ENCODE data around the gene UROC1.
A peak's percentile ranks its signal among the peaks of the same experiment; 100 is the strongest.

UROC1 gene

DNA sequence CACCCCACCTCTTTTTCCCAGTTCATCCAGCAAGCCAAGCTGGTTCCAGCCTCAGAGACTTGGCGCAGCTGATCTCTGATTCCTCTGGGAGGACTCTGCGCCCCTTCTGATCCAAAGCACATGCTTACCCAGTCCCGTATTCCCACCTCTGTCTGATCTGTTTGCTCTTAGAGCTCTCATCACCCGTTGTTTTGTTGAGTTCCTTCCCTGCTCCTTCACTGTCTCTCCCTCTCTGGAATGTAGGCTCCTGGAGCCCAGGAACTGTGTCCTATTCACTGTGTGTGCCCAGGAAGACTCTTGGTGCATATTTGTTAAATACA lies 40.6 kb downstream of the UROC1 start:
- FAIRE-seq, result no peak
- TF ChIP-seq POLR2AphosphoS5 (IDR thresholded peaks at IDR 0.05; ENCODE audit: low read depth, low read length) (no peak), TAF1 (IDR thresholded peaks at IDR 0.05; ENCODE audit: borderline replicate concordance, low read depth, low read length) (no peak), POLR2A (IDR thresholded peaks at IDR 0.05; ENCODE audit: low read depth, low read length) (no peak)
- DNase-seq (ENCODE audit: insufficient read length), result no peak

DNA sequence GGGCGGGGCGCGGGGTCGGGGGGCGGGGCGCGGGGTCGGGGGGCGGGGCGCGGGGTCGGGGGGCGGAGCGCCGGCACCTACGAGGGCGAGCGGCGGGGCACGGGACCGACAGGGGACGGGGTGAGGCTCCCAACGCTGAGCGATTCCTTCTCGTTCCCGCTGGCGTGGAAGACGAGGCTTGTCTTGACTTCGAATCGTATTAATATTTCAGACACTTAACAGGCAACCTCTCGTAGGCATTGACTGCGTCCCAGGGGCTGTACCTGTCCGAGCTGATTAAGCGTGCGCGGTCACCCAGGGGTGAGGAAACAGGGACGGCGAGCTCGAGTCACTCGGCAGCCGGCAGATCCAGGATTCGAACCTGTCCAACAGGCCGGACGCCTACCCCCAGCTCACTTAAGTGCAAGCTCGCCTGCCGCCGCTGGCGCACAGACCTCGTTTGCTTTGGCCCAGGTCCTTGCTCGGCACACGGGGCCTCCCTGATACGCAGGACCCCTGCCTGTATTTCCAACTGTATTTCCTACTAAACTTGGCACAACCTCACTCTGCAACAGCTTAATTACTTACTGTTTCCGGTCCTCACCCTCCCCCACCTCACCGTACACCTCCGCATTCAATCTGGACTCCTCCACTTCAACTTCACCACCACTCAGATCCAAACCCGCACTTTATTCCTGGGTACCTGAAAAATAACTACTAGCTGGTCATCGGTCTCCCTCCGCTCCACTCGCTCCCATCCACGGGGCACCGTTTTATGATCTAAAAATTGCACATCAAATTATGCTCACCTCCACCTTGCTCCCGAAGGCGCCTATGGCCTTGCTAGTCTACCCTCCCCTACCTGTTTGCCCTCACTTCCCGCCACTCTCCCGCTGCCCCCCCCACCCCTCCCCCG lies 41.2 kb downstream of the UROC1 start:
- DNase-seq (ENCODE audit: insufficient read length), result no peak

GRCh38 chr3:126475413-126476114 lies 42.0 kb downstream of the UROC1 start, which contains the start of gene ZXDC:
TSS of gene ZXDC (minus strand) at chr3:126475891. CDS start at chr3:126475865, 26 bp downstream.
- DNase-seq (ENCODE audit: insufficient read length) (peak; percentile 100), FAIRE-seq (peak; percentile 99)
- TF ChIP-seq POLR2AphosphoS5 (IDR thresholded peaks at IDR 0.05; ENCODE audit: low read depth, low read length) (no peak; the same call in 1 of the 2 replicates), TAF1 (IDR thresholded peaks at IDR 0.05; ENCODE audit: borderline replicate concordance, low read depth, low read length) (peak; percentile 13; the same call in 1 of the 2 replicates), POLR2A (IDR thresholded peaks at IDR 0.05; ENCODE audit: low read depth, low read length) (peak; percentile 77; the same call in 1 of the 2 replicates)

More for the DNA sequence above, 41.2 kb downstream of the UROC1 start:
- TF ChIP-seq POLR2A (IDR thresholded peaks at IDR 0.05; ENCODE audit: low read depth, low read length) (no peak), TAF1 (IDR thresholded peaks at IDR 0.05; ENCODE audit: borderline replicate concordance, low read depth, low read length) (no peak), POLR2AphosphoS5 (IDR thresholded peaks at IDR 0.05; ENCODE audit: low read depth, low read length) (no peak)
- FAIRE-seq, result no peak

DNA sequence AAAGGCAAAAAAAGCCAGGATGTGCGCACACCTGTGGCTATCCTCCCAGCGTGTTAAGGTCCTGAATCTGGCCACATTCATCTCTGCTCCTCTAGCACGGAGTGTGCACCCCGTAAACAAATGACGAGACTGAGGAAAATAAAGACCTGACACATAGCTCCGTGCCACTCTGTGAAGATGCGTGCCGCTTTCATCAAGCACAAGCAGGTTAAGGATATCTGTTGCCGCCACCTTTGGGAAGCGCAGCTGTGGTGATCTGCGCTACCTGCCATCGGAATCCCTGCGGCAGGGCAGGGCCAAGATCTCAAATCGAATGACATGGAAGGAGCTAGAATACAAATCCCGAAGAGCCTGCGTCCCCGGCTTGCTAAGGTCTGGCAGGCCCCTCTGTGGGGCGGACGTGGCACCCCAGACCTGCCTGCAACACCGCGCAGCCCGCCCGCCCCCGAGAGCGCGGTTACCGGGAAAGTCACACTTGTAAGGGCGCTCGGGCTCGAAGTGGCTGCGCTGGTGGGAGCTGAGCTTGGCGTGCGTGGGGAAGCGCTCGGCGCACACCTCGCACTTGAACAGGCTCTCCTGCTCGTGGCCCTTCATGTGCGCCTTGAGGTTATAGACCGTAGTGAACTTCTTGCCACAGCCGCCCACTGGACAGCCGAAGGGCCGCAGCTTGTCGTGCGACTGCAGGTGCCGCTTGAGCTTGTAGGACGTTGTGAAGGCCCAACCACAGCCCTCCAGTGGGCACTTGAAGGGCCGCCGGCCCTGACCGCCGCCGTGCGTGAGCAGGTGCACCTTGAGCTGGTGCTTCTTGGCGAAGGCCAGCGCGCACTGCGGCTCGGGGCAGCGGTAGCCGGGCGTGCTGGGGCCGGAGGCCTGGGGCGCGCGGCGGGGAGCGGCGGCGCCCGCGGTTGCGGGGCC lies 42.8 kb downstream of the UROC1 start:
- no peak for FAIRE-seq

GRCh38 chr3:126473292-126474168 lies 44.0 kb downstream of the UROC1 start:
- TF ChIP-seq POLR2A (IDR thresholded peaks at IDR 0.05; ENCODE audit: low read depth, low read length) (no peak), TAF1 (IDR thresholded peaks at IDR 0.05; ENCODE audit: borderline replicate concordance, low read depth, low read length) (no peak), POLR2AphosphoS5 (IDR thresholded peaks at IDR 0.05; ENCODE audit: low read depth, low read length) (no peak)
- FAIRE-seq, result no peak
- DNase-seq (ENCODE audit: insufficient read length), result no peak

More for the DNA sequence above, 42.8 kb downstream of the UROC1 start:
- TF ChIP-seq TAF1 (IDR thresholded peaks at IDR 0.05; ENCODE audit: borderline replicate concordance, low read depth, low read length) (no peak), POLR2AphosphoS5 (IDR thresholded peaks at IDR 0.05; ENCODE audit: low read depth, low read length) (no peak), POLR2A (IDR thresholded peaks at IDR 0.05; ENCODE audit: low read depth, low read length) (no peak)
- peak; percentile 51 for DNase-seq (ENCODE audit: insufficient read length)

DNA sequence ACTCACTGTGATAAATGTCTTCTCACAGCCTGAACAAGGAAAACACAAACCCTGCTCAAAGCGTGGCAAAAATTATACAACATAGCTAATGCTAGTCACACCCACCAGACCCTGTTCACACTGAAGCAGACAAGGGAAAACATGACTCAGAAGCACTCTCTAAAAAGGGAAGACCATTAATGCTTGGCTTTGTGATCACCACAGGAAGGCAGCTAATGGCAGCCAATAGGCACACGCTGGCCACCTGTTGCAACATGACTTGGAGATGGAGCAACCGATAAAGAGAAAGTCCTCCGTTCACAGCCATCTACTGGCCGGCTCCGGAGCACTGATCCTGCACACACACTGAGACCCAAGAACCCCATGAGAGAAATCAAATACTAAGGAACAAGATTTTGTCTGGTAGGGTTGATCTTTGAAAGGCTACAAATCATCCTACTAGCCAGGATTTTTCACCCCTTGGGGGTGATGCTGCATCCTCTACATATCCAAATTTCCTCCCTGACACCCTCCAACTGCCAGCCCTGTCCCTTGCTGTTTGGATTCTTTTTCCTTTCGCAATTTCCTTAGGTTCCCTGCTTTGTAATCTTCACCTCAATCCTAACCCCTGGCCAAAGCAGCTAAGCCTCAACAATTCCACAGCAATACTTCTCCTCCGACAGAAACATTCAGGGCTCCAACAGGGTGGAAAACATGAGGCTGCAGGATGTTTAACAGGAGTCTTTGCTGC lies 45.1 kb downstream of the UROC1 start:
- TF ChIP-seq POLR2A (IDR thresholded peaks at IDR 0.05; ENCODE audit: low read depth, low read length) (no peak), POLR2AphosphoS5 (IDR thresholded peaks at IDR 0.05; ENCODE audit: low read depth, low read length) (no peak), TAF1 (IDR thresholded peaks at IDR 0.05; ENCODE audit: borderline replicate concordance, low read depth, low read length) (no peak)
- no peak for DNase-seq (ENCODE audit: insufficient read length)
- FAIRE-seq, result no peak

GRCh38 chr3:126469479-126469878 lies 48.1 kb downstream of the UROC1 start:
- no peak for TF ChIP-seq POLR2A (IDR thresholded peaks at IDR 0.05; ENCODE audit: low read depth, low read length)
- TF ChIP-seq TAF1 (IDR thresholded peaks at IDR 0.05; ENCODE audit: borderline replicate concordance, low read depth, low read length), result no peak
- no peak for TF ChIP-seq POLR2AphosphoS5 (IDR thresholded peaks at IDR 0.05; ENCODE audit: low read depth, low read length)
- FAIRE-seq, result no peak
- no peak for DNase-seq (ENCODE audit: insufficient read length)

- TF ChIP-seq TAF1 (IDR thresholded peaks at IDR 0.05; ENCODE audit: borderline replicate concordance, low read depth, low read length) (no peak), POLR2A (IDR thresholded peaks at IDR 0.05; ENCODE audit: low read depth, low read length) (no peak), POLR2AphosphoS5 (IDR thresholded peaks at IDR 0.05; ENCODE audit: low read depth, low read length) (no peak)
- DNase-seq (ENCODE audit: insufficient read length) (no peak), FAIRE-seq (no peak)
These were observed 49.3 kb downstream of the UROC1 start for GRCh38 chr3:126468028-126468891.

DNA sequence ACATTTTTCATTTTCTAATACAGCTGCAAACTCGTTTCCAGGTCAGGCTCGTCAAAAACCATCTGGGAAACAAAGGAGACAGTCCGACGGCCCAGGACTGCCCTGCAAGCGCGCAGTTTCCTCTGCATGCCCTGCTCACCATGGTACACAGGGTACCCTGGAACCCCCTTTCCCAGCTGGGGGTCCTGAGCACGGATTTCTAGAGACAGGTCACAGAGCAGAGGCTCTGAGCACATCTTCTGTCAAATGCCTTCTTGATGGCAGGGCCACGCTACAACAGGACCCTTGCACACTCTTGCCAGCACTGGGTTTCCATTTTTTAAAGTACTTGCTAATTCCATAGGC lies 50.0 kb downstream of the UROC1 start:
- DNase-seq (ENCODE audit: insufficient read length) (no peak), FAIRE-seq (no peak)
- TF ChIP-seq TAF1 (IDR thresholded peaks at IDR 0.05; ENCODE audit: borderline replicate concordance, low read depth, low read length), result no peak
- no peak for TF ChIP-seq POLR2AphosphoS5 (IDR thresholded peaks at IDR 0.05; ENCODE audit: low read depth, low read length)
- TF ChIP-seq POLR2A (IDR thresholded peaks at IDR 0.05; ENCODE audit: low read depth, low read length), result no peak
